ENCODE data around the gene PDP2. TPM values are rescaled to one million over a fixed set of nuclear protein-coding genes. Genes with fewer than 3 reads are reported as not detected.

PDP2 gene
- total RNA-seq, 1 donor from 2014 or later: 14.0 TPM

GRCh38 chr16:66898933-66899309 lies 18.6 kb downstream of the PDP2 start:
- no peak for TF ChIP-seq POLR2AphosphoS5 (IDR thresholded peaks at IDR 0.05; ENCODE audit: insufficient read depth in 1 of 2, low read depth in 1 of 2)
- TF ChIP-seq CTCF (IDR thresholded peaks at IDR 0.05): no peak
- no peak for TF ChIP-seq POLR2A (IDR thresholded peaks at IDR 0.05)
- no peaks in the 10 kb centered on the region for H3K9me3 ChIP-seq
- no peaks in the 10 kb centered on the region for H3K27me3 ChIP-seq
- peaks cover 34% of the 10 kb centered on the region for H3K4me1 ChIP-seq
- no peak for DNase-seq (ENCODE audit: extremely low spot score in 2 of 2)
- no peak overlapping the region for H3K4me3 ChIP-seq
- peak overlapping the region; percentile 91 for H3K27ac ChIP-seq
- intact Hi-C loops (cut with DNase I): no loop called here
- H3K36me3 ChIP-seq: no peaks in the 10 kb centered on the region

- Histone ChIP-seq H3K27ac (peak overlapping the region; percentile 91), H3K4me1 (peaks cover 34% of the 10 kb centered on the region), H3K36me3 (no peaks in the 10 kb centered on the region), H3K4me3 (no peak overlapping the region), H3K27me3 (no peaks in the 10 kb centered on the region), H3K9me3 (no peaks in the 10 kb centered on the region)
- intact Hi-C loops (cut with DNase I): no loop called here
- DNase-seq (ENCODE audit: extremely low spot score in 2 of 2): no peak
- TF ChIP-seq POLR2A (IDR thresholded peaks at IDR 0.05): no peak
- no peak for TF ChIP-seq CTCF (IDR thresholded peaks at IDR 0.05)
- no peak for TF ChIP-seq POLR2AphosphoS5 (IDR thresholded peaks at IDR 0.05; ENCODE audit: insufficient read depth in 1 of 2, low read depth in 1 of 2)
These were observed 19.1 kb downstream of the PDP2 start for GRCh38 chr16:66899310-66899944.

DNA sequence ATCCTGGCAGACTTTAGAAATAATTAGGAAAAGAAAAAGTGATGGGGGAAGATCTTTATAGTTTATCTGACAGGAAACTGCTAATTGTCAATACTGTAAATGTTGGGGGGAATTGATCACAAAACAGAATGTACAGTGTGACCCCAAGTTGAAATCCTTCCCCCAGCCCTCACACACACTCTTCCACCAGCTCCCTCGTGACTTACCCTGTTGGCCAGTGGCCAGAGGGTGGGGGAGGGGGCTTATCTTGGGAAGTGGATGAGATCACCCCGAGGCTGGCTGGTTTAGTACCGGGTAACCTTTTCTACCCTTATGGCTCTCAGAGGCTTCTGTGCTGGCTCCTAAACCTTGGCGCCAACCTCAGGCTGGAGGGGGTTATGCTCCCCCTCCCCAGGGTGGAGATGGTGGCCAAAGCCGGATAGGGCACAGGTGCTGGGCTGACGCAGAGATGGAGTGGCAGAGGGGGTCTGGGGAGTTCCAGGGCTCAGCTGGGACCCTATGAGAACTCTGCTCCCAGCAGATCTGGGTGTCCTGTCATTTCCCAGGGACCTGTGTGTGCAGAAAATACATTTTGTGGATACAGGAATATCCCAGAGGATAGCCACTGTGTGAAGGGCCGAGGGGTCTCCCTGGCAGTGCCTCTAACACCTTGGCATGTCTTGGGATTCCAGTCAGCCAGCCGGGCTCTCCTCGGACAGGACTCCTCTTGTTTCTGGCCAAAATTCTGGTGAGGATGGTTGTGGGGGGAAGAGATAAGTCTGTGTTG lies 19.8 kb downstream of the PDP2 start:
- Histone ChIP-seq H3K36me3 (no peaks in the 10 kb centered on the region), H3K9me3 (no peaks in the 10 kb centered on the region), H3K27ac (peak overlapping the region; percentile 91), H3K4me3 (no peak overlapping the region), H3K4me1 (peaks cover 40% of the 10 kb centered on the region), H3K27me3 (no peaks in the 10 kb centered on the region)
- DNase-seq (ENCODE audit: extremely low spot score in 2 of 2): no peak
- intact Hi-C loops (cut with DNase I): no loop called here
- TF ChIP-seq CTCF (IDR thresholded peaks at IDR 0.05): no peak
- peak; percentile 10 to 34 for TF ChIP-seq POLR2AphosphoS5 (IDR thresholded peaks at IDR 0.05; ENCODE audit: insufficient read depth in 1 of 2, low read depth in 1 of 2)

DNA sequence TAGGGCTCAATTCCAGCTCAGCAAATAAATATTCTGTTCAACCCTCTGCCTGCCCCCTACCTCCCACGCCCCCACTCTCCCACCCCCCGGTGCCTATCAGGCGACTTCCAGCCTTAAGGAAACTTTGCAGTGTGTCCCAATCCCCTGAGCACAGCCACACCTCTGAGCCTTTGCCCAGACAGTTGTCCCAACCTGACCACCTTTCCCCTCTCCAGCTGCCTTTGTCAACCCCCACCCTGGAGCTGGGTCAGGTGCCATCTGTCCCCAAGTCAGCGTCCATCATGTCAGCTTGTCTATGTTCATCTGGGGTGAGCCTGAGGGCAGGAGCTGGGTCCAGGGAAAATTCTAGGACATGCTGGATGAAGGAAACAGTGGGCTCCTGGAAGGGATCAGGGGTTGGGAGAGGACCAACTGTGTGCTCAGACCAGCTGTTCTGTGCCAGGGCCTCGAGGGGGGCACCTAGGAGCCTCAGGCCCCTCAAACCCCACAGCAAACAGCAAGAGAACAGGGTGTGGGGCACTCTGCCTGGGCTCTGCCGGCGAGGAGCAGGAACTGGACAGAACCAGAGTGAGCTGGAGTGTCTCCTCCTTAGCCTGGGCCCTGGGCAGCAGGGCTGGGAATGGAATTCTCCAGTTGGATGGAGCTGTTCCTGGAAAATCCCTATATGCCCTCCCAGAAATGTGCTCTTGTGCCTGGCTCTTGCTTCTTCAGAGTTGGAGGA lies 20.6 kb downstream of the PDP2 start:
- TF ChIP-seq POLR2AphosphoS5 (IDR thresholded peaks at IDR 0.05; ENCODE audit: insufficient read depth in 1 of 2, low read depth in 1 of 2) (peak in 1 of 2 donors; percentile 60), CTCF (IDR thresholded peaks at IDR 0.05) (no peak), POLR2A (IDR thresholded peaks at IDR 0.05) (no peak)
- peak overlapping the region; percentile 91 for H3K27ac ChIP-seq
- no peaks in the 10 kb centered on the region for H3K9me3 ChIP-seq
- no peaks in the 10 kb centered on the region for H3K27me3 ChIP-seq
- peaks cover 48% of the 10 kb centered on the region for H3K4me1 ChIP-seq
- no peak overlapping the region for H3K4me3 ChIP-seq
- intact Hi-C loops (cut with DNase I): no loop called here
- DNase-seq (ENCODE audit: extremely low spot score in 2 of 2): no peak
- no peaks in the 10 kb centered on the region for H3K36me3 ChIP-seq
